Activated B cell treated with CpG ODN at 0.5 μM for 24 hours (primary cell): ENCODE measurements around the gene TUBB4A. TPM values are rescaled to one million over a fixed set of nuclear protein-coding genes. Genes with fewer than 3 reads are reported as not detected.

Experiments
- ATAC-seq: fragments of 200-7000 bp; cut with Tn5 transposase; one replicate; pipeline ENCODE4 v1.10.0; 2021; ENCODE audit warnings: low read depth, mild to moderate bottlenecking, moderate library complexity
- CTCF ChIA-PET: fragments of 350-600 bp; sonication (Branson Sonifier 250); formaldehyde crosslinking; loops from one replicate; lab custom pipeline; 2021; ENCODE audit warnings: antibody characterized with exemption; lab: Charles Lee
- POLR2A ChIA-PET: fragments of 350-600 bp; sonication (Branson Sonifier 250); formaldehyde crosslinking; loops from one replicate; lab custom pipeline; 2021; ENCODE audit warnings: antibody characterized with exemption; lab: Charles Lee
- DNase-seq: peaks from one replicate; pipeline ENCODE4 v3.0.0; 2022
- H3K27ac Mint-ChIP-seq: one replicate; pipeline ENCODE4 v1.8.0; 2020; ENCODE audit warnings: mixed read lengths
- H3K27me3 Mint-ChIP-seq: one replicate; pipeline ENCODE4 v1.8.0; 2021; ENCODE audit warnings: mixed read lengths
- H3K36me3 Mint-ChIP-seq: one replicate; pipeline ENCODE4 v1.8.0; 2021; ENCODE audit warnings: low read depth, mixed read lengths
- H3K4me1 Mint-ChIP-seq: one replicate; pipeline ENCODE4 v1.8.0; 2021; ENCODE audit warnings: mixed read lengths
- H3K4me3 Mint-ChIP-seq: one replicate; pipeline ENCODE4 v1.8.0; 2020; ENCODE audit warnings: mild to moderate bottlenecking, mixed read lengths
- H3K9me3 Mint-ChIP-seq: one replicate; pipeline ENCODE4 v1.8.0; 2020; ENCODE audit warnings: mixed read lengths
- intact Hi-C: fragments of 100-400 bp; cut with micrococcal nuclease; formaldehyde crosslinking; loops from one replicate; pipeline ENCODE4 v1.15.1; 2024
- total RNA-seq: library from RNA; stranded (reverse); gene quantifications from 2 replicates; pipeline ENCODE4 v1.2.3, GENCODE V29; 2022
- TF ChIP-seq, protein P1 (sequence below): fragments of 200-600 bp; IDR thresholded peaks from one replicate; pipeline ENCODE4 v1.8.0; 2022; ENCODE audit warnings: antibody characterized with exemption, mild to moderate bottlenecking

TUBB4A gene
- total RNA-seq, 1 donor from 2014 or later: 13.2 TPM

DNA sequence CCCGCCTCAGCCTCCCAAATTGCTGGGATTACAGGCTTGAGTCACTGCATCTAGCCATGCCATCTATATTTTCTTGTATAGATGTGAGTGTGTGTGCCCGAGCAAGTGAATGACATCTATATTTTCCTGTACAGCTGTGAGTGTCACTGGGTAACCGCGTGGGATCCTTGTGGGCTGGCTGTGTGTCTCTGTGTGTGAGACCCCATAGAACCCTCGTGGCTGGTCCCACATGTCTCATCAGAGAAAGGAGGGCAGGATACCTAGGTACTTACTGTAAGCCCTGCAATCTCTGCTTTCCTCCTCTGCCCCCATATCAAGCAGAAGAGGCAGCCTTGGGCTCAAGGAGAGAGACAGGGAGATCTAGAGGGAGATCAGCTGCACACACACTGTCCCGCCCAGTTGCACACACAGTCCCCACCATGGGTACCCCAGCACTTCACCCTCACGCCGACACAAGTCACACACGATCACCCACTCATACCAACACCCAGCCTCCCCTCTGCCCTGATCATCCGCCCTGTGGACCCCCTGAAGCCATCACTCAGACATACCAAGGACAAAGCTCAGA is 21.2 kb downstream of the TUBB4A start:
- H3K27me3 Mint-ChIP-seq: no peaks in the 10 kb centered on the region
- peaks cover 29% of the 10 kb centered on the region for H3K4me1 Mint-ChIP-seq
- ATAC-seq (peak; percentile 8), DNase-seq (no peak)
- CTCF ChIA-PET: interaction anchor here (1.5 to 2.0 kb wide), 2 partner anchors 22 to 153 kb away, joined by 4 to 9 read pairs; partner anchors contain the start of gene SLC25A23
- H3K36me3 Mint-ChIP-seq: peaks cover 12% of the 10 kb centered on the region
- no peaks in the 10 kb centered on the region for H3K9me3 Mint-ChIP-seq
- TF ChIP-seq, protein P1, sequence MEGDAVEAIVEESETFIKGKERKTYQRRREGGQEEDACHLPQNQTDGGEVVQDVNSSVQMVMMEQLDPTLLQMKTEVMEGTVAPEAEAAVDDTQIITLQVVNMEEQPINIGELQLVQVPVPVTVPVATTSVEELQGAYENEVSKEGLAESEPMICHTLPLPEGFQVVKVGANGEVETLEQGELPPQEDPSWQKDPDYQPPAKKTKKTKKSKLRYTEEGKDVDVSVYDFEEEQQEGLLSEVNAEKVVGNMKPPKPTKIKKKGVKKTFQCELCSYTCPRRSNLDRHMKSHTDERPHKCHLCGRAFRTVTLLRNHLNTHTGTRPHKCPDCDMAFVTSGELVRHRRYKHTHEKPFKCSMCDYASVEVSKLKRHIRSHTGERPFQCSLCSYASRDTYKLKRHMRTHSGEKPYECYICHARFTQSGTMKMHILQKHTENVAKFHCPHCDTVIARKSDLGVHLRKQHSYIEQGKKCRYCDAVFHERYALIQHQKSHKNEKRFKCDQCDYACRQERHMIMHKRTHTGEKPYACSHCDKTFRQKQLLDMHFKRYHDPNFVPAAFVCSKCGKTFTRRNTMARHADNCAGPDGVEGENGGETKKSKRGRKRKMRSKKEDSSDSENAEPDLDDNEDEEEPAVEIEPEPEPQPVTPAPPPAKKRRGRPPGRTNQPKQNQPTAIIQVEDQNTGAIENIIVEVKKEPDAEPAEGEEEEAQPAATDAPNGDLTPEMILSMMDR: no peak
- peak overlapping the region; percentile 89 for H3K27ac Mint-ChIP-seq
- H3K4me3 Mint-ChIP-seq: peak overlapping the region; percentile 91
- POLR2A ChIA-PET: interaction anchor here (0.6 to 2.6 kb wide), 24 partner anchors 9 to 794 kb away, joined by 3 to 25 read pairs (median 4); partner anchors contain the start of genes ALKBH7, CLPP, GTF2F1 and KHSRP
- intact Hi-C loops: loop anchor here (1.0 kb wide), 2 partner anchors 21 to 56 kb away; no protein-coding TSS in a partner anchor

DNA sequence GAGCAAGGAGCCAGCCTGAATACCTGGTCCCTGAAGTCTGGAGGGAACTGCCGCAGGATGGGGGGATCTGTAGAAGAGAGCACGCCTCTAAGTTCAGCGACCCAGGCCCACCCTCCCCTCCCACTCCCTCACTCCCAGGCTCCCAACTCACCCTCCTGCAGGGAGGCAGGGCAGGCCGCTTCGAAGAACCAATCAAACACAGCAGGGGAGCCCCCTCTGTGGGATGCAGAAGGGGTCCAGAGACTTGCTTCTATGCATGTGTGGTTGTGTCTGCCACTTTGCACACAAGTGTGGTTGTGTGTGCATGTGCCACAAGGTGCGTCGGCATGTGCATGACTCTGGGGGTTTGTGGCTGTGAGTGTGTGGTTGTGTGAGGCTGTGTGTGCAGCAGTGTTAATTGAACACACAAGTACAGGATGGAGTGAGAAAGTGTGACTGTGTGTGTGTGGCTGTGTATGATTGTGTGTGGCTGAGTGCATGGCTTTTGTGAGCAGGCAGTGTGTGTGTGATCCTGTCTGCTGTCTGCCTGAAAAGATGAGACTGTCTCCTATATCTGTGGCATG is 22.2 kb downstream of the TUBB4A start:
- Mint-ChIP-seq H3K4me3 (peak overlapping the region; percentile 91), H3K4me1 (peaks cover 29% of the 10 kb centered on the region), H3K27me3 (no peaks in the 10 kb centered on the region), H3K36me3 (peaks cover 17% of the 10 kb centered on the region), H3K9me3 (no peaks in the 10 kb centered on the region), H3K27ac (peak overlapping the region; percentile 89)
- intact Hi-C loops: no loop called here
- TF ChIP-seq, protein P1: no peak
- ChIA-PET POLR2A (interaction anchor here (1.5 to 1.7 kb wide), 2 partner anchors 8 to 13 kb away, joined by 4 to 6 read pairs; no protein-coding TSS in a partner anchor), CTCF (no interaction called here)
- DNase-seq: no peak
- ATAC-seq: no peak

DNA sequence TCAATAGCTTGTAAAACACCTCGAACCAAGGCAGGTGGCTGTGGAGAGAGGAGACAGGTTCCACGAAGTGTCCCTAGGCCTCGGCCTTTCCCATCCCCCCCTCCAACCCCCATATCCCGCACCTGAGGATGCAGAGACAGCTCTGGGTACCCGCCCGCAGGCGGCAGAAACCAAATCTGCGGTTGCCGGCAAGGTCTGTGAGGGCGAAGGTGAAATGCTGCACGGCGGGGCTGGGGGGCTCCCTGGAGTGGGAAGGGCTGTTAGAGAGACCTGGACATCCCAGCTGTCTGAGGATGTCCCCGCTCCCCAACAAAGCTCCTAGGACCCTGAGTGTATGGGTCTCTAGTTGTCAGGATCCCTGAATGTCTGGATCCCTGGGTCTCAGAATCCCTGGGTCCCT is 23.3 kb downstream of the TUBB4A start:
- no peak for DNase-seq
- no peak overlapping the region for H3K27ac Mint-ChIP-seq
- H3K27me3 Mint-ChIP-seq: no peaks in the 10 kb centered on the region
- POLR2A ChIA-PET: interaction anchor here (1.1 kb wide), 1 partner anchor 20 kb away, joined by 5 read pairs; the partner anchor contains the start of gene SLC25A23
- TF ChIP-seq, protein P1: no peak
- H3K4me1 Mint-ChIP-seq: peaks cover 29% of the 10 kb centered on the region
- intact Hi-C loops: no loop called here
- peaks cover 26% of the 10 kb centered on the region for H3K36me3 Mint-ChIP-seq
- no peaks in the 10 kb centered on the region for H3K9me3 Mint-ChIP-seq
- CTCF ChIA-PET: no interaction called here
- no peak overlapping the region for H3K4me3 Mint-ChIP-seq
- no peak for ATAC-seq

DNA sequence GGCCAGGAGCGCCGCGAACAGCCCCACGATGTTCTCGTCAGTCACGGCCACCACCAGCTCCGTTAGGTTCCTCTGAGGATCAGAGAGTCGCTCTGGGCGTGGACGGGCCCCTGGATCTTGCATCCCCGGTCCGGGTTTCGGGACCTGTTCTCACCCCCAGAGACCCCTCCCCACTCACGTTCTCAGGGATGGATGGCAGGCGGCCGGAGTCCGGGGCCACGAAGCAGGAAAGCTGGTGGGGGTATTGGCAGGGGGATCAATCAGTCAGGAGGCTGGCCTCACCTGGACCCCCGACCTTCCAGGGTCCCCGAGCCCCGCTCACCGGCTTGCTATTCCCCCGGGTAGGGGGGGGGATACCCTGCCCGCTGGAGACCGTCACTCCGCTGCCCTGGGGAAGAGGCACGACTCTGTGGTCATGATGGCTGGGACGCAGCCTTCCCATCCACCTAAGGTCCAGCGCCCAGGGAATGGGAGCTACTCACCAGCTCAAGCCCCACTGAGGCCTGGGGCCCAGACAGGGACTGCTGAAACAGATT is 25.1 kb downstream of the TUBB4A start:
- no peak overlapping the region for H3K4me3 Mint-ChIP-seq
- DNase-seq (no peak), ATAC-seq (no peak)
- no peaks in the 10 kb centered on the region for H3K27me3 Mint-ChIP-seq
- H3K27ac Mint-ChIP-seq: no peak overlapping the region
- H3K36me3 Mint-ChIP-seq: peaks cover 30% of the 10 kb centered on the region
- intact Hi-C loops: no loop called here
- CTCF ChIA-PET: no interaction called here
- no peaks in the 10 kb centered on the region for H3K9me3 Mint-ChIP-seq
- TF ChIP-seq, protein P1: no peak
- POLR2A ChIA-PET: interaction anchor here (0.7 to 1.0 kb wide), 2 partner anchors 14 to 201 kb away, joined by 3 to 4 read pairs; no protein-coding TSS in a partner anchor
- peaks cover 21% of the 10 kb centered on the region for H3K4me1 Mint-ChIP-seq
